HL-60/S4 treated with retinoic acid at 250 ng/mL for 4 days and 3 days (cell line): ENCODE data around the gene RNF223.

Experiments
- in situ Hi-C: fragments of 300-500 bp; cut with MboI; formaldehyde crosslinking; loops from 2 replicates; pipeline ENCODE4 v1.7.0; 2022; ENCODE audit warnings: low sequenced_read_pairs

RNF223 gene

GRCh38 chr1:1047407-1047806 lies 26.7 kb downstream of the RNF223 start:
- in situ Hi-C loops = no loop called here

- in situ Hi-C loops = no loop called here
Observed at GRCh38 chr1:1046767-1047166, 27.3 kb downstream of the RNF223 start.

GRCh38 chr1:1046243-1046642 lies 27.9 kb downstream of the RNF223 start:
- in situ Hi-C loops = no loop called here

GRCh38 chr1:1045129-1045528 lies 29.0 kb downstream of the RNF223 start:
- in situ Hi-C loops = no loop called here

GRCh38 chr1:1044455-1045078 lies 29.5 kb downstream of the RNF223 start:
- in situ Hi-C loops = no loop called here

GRCh38 chr1:1043921-1044320 lies 30.2 kb downstream of the RNF223 start:
- in situ Hi-C loops = no loop called here

- in situ Hi-C loops = no loop called here
Observed at GRCh38 chr1:1043411-1043810, 30.7 kb downstream of the RNF223 start.

- in situ Hi-C loops = no loop called here
Observed at GRCh38 chr1:1042835-1043234, 31.3 kb downstream of the RNF223 start.

GRCh38 chr1:1041873-1042272 lies 32.2 kb downstream of the RNF223 start:
- in situ Hi-C loops = no loop called here

GRCh38 chr1:1041092-1041523 lies 33.0 kb downstream of the RNF223 start:
- in situ Hi-C loops = no loop called here

GRCh38 chr1:1040004-1040991 lies 33.8 kb downstream of the RNF223 start:
- in situ Hi-C loops = no loop called here

GRCh38 chr1:1039145-1039910 lies 34.8 kb downstream of the RNF223 start:
- in situ Hi-C loops = no loop called here

- in situ Hi-C loops = no loop called here
Observed at GRCh38 chr1:1038694-1039093, 35.4 kb downstream of the RNF223 start.

GRCh38 chr1:1037366-1038327 lies 36.5 kb downstream of the RNF223 start:
- in situ Hi-C loops = no loop called here

- in situ Hi-C loops = no loop called here
Observed at GRCh38 chr1:1035291-1035943, 38.7 kb downstream of the RNF223 start.

- in situ Hi-C loops = no loop called here
Observed at GRCh38 chr1:1034439-1034781, 39.7 kb downstream of the RNF223 start.

GRCh38 chr1:1033731-1034438 lies 40.2 kb downstream of the RNF223 start:
- in situ Hi-C loops = no loop called here

GRCh38 chr1:1033009-1033587 lies 41.0 kb downstream of the RNF223 start:
- in situ Hi-C loops = no loop called here

- in situ Hi-C loops = no loop called here
Observed at GRCh38 chr1:1032424-1032823, 41.7 kb downstream of the RNF223 start.
